Liver (tissue), 9 donors: ENCODE data around the gene PGGHG. TPM values are rescaled to one million over a fixed set of nuclear protein-coding genes. Genes with fewer than 3 reads are reported as not detected.

Source experiments
- DNase-seq: peaks from one replicate; pipeline ENCODE4 v3.0.0-alpha.2; 2017; ENCODE audit warnings: low spot score
- H3K27ac ChIP-seq, 2 donors: one replicate each; pipeline ENCODE4 v1.7.0; 2013; ENCODE audit warnings: inconsistent platforms in 2 of 2, low read length in 2 of 2, control low read depth in 1 of 2, low read depth in 1 of 2, mild to moderate bottlenecking in 1 of 2
- H3K27me3 ChIP-seq, 4 donors: one replicate each; pipeline versions ENCODE4 v1.6.1 to v1.7.0; 2013; ENCODE audit warnings: low read length in 3 of 4, inconsistent platforms in 1 of 4, mild to moderate bottlenecking in 1 of 4, moderate library complexity in 1 of 4; ENCODE audit not compliant: control insufficient read depth in 4 of 4, insufficient read depth in 4 of 4
- H3K36me3 ChIP-seq, 4 donors: one replicate each; pipeline versions ENCODE4 v1.6.1 to v1.7.0; 2013; ENCODE audit warnings: low read length in 3 of 4, mild to moderate bottlenecking in 3 of 4, low read depth in 1 of 4, moderate library complexity in 1 of 4; ENCODE audit not compliant: control insufficient read depth in 4 of 4, insufficient read depth in 3 of 4
- H3K4me1 ChIP-seq, 4 donors: one replicate each; pipeline versions ENCODE4 v1.6.1 to v1.7.0; 2013; ENCODE audit warnings: low read length in 3 of 4, mild to moderate bottlenecking in 3 of 4, moderate library complexity in 1 of 4; ENCODE audit not compliant: control insufficient read depth in 4 of 4, insufficient read depth in 4 of 4
- H3K4me3 ChIP-seq, 3 donors: one replicate each; pipeline versions ENCODE4 v1.6.1 to v1.7.0; 2013; ENCODE audit warnings: low read length in 3 of 3, control low read depth in 1 of 3, low read depth in 1 of 3, mild to moderate bottlenecking in 1 of 3
- H3K9ac ChIP-seq, 2 donors: one replicate each; pipeline ENCODE4 v1.7.0; 2013; ENCODE audit warnings: low read length in 2 of 2, mild to moderate bottlenecking in 2 of 2, moderate library complexity in 2 of 2, control low read depth in 1 of 2, low read depth in 1 of 2
- H3K9me3 ChIP-seq, 4 donors: one replicate each; pipeline versions ENCODE4 v1.6.1 to v1.7.0; 2013; ENCODE audit warnings: low read length in 3 of 4; ENCODE audit not compliant: control insufficient read depth in 4 of 4
- CTCF ChIP-seq: fragments of 150-350 bp; IDR thresholded peaks from 2 replicates; pipeline ENCODE4 v1.5.1; 2017; ENCODE audit warnings: improper control_type of control experiment, low read depth, low read length; ENCODE audit not compliant: missing input control
- EGR1 ChIP-seq, 2 donors: IDR thresholded peaks; 2 replicates each; pipeline ENCODE4 v1.6.1; 2016 to 2018; ENCODE audit warnings: antibody characterized with exemption in 2 of 2, low read depth in 2 of 2
- FOXA1 ChIP-seq: IDR thresholded peaks from 2 replicates; pipeline ENCODE4 v1.6.1; 2016; ENCODE audit warnings: antibody characterized with exemption
- FOXA2 ChIP-seq: IDR thresholded peaks from 2 replicates; pipeline ENCODE4 v1.6.1; 2016; ENCODE audit warnings: antibody characterized with exemption
- GABPA ChIP-seq, 2 donors: IDR thresholded peaks in 1 of 2; conservative IDR thresholded peaks in 1 of 2; 2 replicates each; pipeline ENCODE4 v1.6.1; 2016; ENCODE audit warnings: antibody characterized with exemption in 2 of 2, mild to moderate bottlenecking in 1 of 2, moderate library complexity in 1 of 2
- HNF4A ChIP-seq, 2 donors: conservative IDR thresholded peaks; 2 replicates each; pipeline ENCODE4 v1.6.1; 2016; ENCODE audit warnings: antibody characterized with exemption in 2 of 2, mild to moderate bottlenecking in 2 of 2
- HNF4G ChIP-seq: IDR thresholded peaks from 2 replicates; pipeline ENCODE4 v1.6.1; 2016; ENCODE audit warnings: antibody characterized with exemption
- JUND ChIP-seq, 2 donors: IDR thresholded peaks; 2 replicates each; pipeline ENCODE4 v1.6.1; 2016; ENCODE audit warnings: antibody characterized with exemption in 2 of 2
- MAX ChIP-seq: IDR thresholded peaks from 2 replicates; pipeline ENCODE4 v1.6.1; 2016; ENCODE audit warnings: antibody characterized with exemption
- NR2F2 ChIP-seq: IDR thresholded peaks from 2 replicates; pipeline ENCODE4 v1.6.1; 2016; ENCODE audit warnings: antibody characterized with exemption
- RAD21 ChIP-seq, 2 donors: IDR thresholded peaks; 2 replicates each; pipeline ENCODE4 v1.6.1; 2016; ENCODE audit warnings: antibody characterized with exemption in 2 of 2, mild to moderate bottlenecking in 2 of 2
- REST ChIP-seq: IDR thresholded peaks from 2 replicates; pipeline ENCODE4 v1.6.1; 2016; ENCODE audit warnings: antibody characterized with exemption, mild to moderate bottlenecking
- RXRA ChIP-seq, 2 donors: IDR thresholded peaks; 2 replicates each; pipeline ENCODE4 v1.6.1; 2017 to 2018; ENCODE audit warnings: antibody characterized with exemption in 2 of 2, mild to moderate bottlenecking in 1 of 2
- SP1 ChIP-seq: IDR thresholded peaks from 2 replicates; pipeline ENCODE4 v1.6.1; 2018; ENCODE audit warnings: antibody characterized with exemption, mild to moderate bottlenecking
- TAF1 ChIP-seq: conservative IDR thresholded peaks from 2 replicates; pipeline ENCODE4 v1.6.1; 2016; ENCODE audit warnings: antibody characterized with exemption, mild to moderate bottlenecking
- YY1 ChIP-seq: IDR thresholded peaks from 2 replicates; pipeline ENCODE4 v1.6.1; 2016; ENCODE audit warnings: antibody characterized with exemption, mild to moderate bottlenecking
- WGBS: extraction: QIAGEN DNeasy Blood & Tissue Kit; methylation state at CpG from one replicate; pipeline ENCODE4 v1.1.7; 2013; 5-methylcytosine and 5-hydroxymethylcytosine counted together
- polyA plus RNA-seq, 2 donors: library from polyadenylated mRNA; stranded (reverse) in 1 of 2; unstranded in 1 of 2; fragments of 200-250 nt in 1 of 2; fragments of >200 nt in 1 of 2; fragmentation: Nextera tagmentation in 1 of 2; extraction: Ambion mirVana in 1 of 2; gene quantifications; one replicate each; pipeline versions ENCODE4 v1.2.1 to v1.2.3, GENCODE V29; 2013 to 2015
- total RNA-seq, 2 donors: library from RNA; depleted of rRNA; stranded (reverse); fragments of >200 nt; gene quantifications; one replicate each; pipeline ENCODE4 v1.2.3, GENCODE V29; 2014
- TF ChIP-seq, protein P1 (sequence below): IDR thresholded peaks from 2 replicates; pipeline ENCODE4 v1.6.1; 2016; ENCODE audit warnings: antibody characterized with exemption
- TF ChIP-seq, protein P2 (sequence below): IDR thresholded peaks from 2 replicates; pipeline ENCODE4 v1.6.1; 2016; ENCODE audit warnings: antibody characterized with exemption
- donor health status: healthy.
- donor health status: healthy.
- donor health status: healthy.
- donor health status: healthy.
- donor health status: healthy.

PGGHG gene
- total and polyA plus RNA-seq, 4 donors = 1.3 to 11.4 (median 7.5) TPM

DNA sequence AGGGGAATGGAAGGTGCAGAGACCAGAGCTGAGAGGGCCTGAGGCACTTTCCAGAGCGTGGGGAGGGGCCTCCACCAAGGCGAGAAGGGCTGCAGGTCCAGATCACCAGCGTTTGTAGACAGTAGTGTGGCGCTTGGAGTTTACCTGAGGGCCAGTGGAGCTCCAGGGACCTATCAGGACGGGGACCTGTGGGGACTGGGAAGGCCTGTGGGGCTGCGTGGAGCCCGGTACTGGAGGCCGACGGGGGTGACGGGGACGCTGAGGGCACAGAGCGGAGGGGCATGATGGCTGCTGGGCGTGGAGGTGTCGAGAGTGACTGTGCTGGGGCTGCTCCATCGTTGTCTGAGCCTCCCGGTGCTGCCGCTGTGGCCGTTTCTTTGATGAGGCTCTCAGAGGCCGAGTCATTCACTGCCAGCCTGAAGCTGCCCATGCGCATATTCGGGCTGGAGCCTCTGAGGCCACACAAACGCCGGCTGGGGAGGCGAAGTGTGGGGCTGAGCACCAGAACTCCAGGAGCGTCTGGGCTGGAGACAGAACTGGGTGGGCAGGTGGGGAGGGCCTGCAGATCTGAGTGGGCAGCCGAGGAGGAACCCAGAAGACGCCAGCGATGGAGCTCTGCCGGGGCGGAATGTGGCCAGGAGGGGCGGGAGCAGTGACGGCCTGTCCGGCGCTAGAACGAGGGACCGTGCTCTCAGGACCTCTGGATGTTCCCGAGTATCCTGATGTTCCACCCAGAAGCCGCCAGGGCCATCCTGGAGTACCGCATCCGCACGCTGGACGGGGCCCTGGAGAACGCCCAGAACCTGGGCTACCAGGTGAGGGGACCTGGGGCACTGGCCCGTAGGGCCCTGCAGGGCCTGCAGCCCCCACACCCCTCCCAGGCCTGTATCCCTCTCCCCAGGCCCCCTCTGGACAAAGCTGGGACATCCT, 2.6 kb downstream of the PGGHG start:
- Histone ChIP-seq H3K9ac (no peak overlapping the region), H3K27me3 (no peaks in the 10 kb centered on the region), H3K4me3 (no peak overlapping the region), H3K9me3 (no peaks in the 10 kb centered on the region), H3K27ac (no peak overlapping the region), H3K36me3 (peaks cover 0 to 2% (median 0%) of the 10 kb centered on the region in 4 donors), H3K4me1 (peaks cover 0 to 19% (median 11%) of the 10 kb centered on the region in 4 donors)
- TF ChIP-seq MAX (no peak), EGR1 (IDR thresholded peaks at IDR 0.05; ENCODE audit: low read depth in 2 of 2) (no peak), SP1 (no peak), NR2F2 (no peak), YY1 (no peak), CTCF (no peak), RAD21 (IDR thresholded peaks at IDR 0.05) (no peak), HNF4A (conservative IDR thresholded peaks at IDR 0.05) (no peak), REST (no peak), JUND (IDR thresholded peaks at IDR 0.05) (no peak), GABPA (IDR thresholded peaks at IDR 0.05 in 1 of 2, conservative IDR thresholded peaks at IDR 0.05 in 1 of 2) (no peak), RXRA (IDR thresholded peaks at IDR 0.05) (no peak), FOXA2 (no peak), FOXA1 (no peak), HNF4G (no peak), TAF1 (no peak)
- TF ChIP-seq, protein P1, sequence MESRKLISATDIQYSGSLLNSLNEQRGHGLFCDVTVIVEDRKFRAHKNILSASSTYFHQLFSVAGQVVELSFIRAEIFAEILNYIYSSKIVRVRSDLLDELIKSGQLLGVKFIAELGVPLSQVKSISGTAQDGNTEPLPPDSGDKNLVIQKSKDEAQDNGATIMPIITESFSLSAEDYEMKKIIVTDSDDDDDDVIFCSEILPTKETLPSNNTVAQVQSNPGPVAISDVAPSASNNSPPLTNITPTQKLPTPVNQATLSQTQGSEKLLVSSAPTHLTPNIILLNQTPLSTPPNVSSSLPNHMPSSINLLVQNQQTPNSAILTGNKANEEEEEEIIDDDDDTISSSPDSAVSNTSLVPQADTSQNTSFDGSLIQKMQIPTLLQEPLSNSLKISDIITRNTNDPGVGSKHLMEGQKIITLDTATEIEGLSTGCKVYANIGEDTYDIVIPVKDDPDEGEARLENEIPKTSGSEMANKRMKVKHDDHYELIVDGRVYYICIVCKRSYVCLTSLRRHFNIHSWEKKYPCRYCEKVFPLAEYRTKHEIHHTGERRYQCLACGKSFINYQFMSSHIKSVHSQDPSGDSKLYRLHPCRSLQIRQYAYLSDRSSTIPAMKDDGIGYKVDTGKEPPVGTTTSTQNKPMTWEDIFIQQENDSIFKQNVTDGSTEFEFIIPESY = no peak
- TF ChIP-seq, protein P2, sequence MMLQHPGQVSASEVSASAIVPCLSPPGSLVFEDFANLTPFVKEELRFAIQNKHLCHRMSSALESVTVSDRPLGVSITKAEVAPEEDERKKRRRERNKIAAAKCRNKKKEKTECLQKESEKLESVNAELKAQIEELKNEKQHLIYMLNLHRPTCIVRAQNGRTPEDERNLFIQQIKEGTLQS = no peak
- DNase-seq = no peak
- WGBS = 95% methylated on average over 44 of the region's 44 CpGs
